Stimulated activated CD8-positive, alpha-beta memory T cell treated with anti-CD3 and anti-CD28 coated beads, Interleukin-2, amount 100 ng/mL, for 1 hour (primary cell): ENCODE measurements around the gene ZIK1.
A peak's percentile ranks its signal among the peaks of the same experiment; 100 is the strongest.

Source experiments
- DNase-seq, 2 donors: peaks; one replicate each; pipeline ENCODE4 v3.0.0-alpha.2; 2020; ENCODE audit warnings: low read depth in 2 of 2

ZIK1 gene

DNA sequence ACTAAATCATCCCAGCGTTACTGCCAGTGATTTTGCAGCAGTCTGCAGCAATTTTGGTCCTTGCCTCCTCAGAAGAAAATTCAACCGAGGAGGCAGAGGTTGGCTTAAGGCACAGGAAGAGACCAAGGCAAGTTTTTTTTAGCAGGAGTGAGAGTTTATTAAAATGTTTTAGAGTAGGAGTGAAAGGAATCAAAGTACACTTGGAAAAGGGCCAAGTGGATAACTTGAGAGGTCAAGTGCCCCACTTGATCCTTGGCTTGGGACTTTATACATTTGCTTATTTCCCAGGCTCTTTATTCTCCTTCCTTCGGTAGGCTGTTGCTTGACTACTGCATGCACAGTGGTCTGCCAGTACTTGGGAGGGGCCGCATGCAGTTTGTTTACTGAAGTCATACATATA lies 27.2 kb downstream of the ZIK1 start:
- no peak for DNase-seq

DNA sequence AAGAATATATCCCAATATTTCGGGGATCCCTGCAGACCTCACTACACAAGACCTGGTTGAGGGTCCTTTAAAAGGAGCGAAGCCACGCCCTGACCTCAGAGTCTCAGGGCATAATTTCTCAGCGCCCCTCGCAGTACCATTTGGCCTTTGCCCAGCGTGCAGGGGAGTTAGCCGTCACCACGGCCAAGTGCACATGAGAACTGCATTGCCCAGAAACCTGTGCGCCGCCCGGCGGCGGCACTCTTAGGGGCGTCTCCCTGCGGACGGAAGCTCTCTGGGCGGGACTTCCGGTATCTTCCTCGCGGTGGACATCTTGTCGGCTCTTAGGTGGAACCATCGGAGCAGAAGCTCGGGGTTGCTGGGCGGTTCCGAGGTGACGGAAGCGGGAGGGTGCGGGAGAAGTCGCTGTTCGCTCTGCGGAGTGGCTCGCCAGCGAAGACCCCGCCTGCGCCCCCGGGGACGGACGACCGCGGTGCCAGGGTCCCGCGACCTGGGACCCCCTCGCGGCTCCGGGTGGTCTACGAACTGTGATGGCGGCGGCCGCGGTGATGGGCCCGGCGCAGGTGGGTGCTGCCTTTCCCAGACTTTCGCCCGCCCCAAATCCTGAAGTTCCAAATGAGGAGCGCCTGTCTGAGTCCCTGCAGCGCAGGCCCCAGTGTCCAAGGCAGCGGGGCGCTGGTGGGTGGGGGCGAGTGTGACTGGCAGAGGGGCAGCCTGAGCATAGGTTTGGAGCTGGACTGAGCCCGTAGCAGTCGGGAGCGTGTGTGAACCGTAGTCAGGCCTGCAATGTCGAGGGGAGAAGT lies 30.2 kb downstream of the ZIK1 start, which contains the start of gene ZNF134:
TSS of gene ZNF134 (plus strand) at position 302 of the 803 bp plus-strand sequence. CDS start 5,227 bp downstream, outside the sequence.
- peak; percentile 74 to 83 for DNase-seq

DNA sequence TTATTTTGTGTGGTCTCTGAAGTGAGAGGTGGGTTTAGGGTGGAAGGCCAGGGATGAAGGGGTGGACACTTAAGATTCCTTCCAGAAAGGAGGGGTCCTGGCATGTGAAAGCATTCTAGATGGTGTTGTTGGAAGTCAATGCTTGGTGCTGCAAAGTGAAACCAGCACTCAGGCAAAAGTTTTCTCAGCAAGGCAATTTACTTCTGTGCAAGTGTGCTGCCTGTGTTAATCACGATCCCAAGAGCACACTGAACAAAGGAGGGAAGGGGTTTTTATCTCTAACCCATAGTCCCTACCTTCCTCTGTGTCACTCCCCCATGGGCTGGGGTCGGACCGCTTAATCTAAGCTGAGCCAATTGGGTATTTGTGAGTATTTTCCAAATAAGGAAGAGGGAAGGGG lies 31.4 kb downstream of the ZIK1 start:
- no peak for DNase-seq

DNA sequence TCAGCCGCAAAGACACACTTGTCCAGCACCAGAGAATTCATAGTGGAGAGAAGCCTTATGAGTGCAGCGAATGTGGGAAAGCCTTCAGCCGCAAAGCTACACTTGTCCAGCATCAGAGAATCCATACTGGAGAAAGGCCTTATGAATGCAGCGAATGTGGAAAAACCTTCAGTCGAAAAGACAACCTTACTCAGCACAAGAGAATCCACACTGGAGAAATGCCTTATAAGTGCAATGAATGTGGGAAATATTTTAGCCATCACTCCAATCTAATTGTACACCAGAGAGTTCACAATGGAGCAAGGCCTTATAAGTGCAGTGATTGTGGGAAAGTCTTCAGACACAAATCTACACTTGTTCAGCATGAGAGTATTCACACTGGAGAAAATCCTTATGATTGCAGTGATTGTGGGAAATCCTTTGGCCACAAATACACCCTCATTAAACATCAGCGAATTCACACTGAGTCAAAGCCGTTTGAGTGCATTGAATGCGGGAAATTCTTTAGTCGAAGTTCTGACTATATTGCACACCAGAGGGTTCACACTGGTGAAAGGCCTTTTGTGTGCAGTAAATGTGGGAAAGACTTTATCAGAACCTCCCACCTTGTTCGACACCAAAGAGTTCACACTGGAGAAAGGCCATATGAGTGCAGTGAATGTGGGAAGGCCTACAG lies 36.9 kb downstream of the ZIK1 start:
- no peak for DNase-seq

DNA sequence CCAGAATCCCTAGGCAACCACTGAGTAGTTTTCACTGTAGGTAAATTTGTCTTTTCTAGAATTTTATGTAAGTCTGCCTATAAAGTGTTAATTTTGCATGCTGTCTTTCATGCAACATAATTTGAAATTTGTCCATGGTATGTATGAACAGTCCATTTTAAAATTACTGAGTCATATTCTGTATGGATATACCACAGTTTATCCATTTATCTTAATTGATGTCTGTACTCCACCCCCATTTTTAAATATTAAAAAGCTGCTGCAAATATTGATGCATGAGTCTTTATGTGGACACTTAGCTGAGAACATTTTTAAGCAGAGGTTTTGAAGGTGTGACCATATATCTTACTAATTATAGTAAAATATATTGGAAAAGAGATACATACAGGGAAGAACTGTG lies 39.1 kb downstream of the ZIK1 start:
- no peak for DNase-seq

DNA sequence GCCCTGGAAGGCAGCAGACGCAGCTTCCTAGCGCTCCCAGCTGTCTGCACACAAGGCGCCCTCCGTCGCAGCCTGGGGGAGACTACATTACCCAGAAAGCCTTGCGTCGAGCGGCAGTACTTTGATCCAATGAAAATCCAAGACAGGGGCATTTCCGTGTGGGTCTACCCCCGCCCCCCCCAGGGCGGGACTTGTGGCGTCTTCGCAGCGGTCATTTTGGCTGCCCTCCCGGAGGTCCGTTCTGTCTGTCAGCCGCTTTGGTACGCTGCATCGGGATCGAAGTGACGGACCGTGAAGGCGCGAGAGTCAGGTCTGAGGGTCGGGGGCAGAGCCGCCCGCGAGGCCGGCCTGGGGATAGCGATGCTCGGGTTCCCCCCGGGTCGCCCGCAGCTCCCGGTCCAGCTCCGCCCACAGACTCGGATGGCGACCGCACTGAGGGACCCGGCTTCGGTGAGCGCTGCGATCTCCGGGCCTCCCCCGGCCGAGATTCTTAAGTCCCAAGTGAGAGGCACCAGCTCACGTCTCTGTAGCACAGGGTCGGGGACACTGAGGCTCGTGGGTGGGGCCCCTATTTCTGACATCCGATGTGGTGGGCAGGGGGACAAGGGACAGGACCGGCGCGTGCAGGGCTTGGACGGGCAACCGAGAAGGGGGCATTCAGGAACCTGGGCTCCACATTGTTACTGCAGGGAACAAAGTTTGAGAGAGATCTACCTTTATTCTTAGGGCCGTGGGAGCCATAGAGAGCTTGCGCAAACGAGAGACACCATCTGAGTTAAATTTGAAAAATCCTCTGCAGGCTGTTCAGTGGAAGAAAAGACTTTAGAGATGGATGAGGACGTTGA lies 49.3 kb downstream of the ZIK1 start, which contains the start of gene ZNF211:
TSS of gene ZNF211 (plus strand) at position 182 of the 845 bp plus-strand sequence. CDS start at position 361, 179 bp downstream.
- peak; percentile 70 to 75 for DNase-seq

DNA sequence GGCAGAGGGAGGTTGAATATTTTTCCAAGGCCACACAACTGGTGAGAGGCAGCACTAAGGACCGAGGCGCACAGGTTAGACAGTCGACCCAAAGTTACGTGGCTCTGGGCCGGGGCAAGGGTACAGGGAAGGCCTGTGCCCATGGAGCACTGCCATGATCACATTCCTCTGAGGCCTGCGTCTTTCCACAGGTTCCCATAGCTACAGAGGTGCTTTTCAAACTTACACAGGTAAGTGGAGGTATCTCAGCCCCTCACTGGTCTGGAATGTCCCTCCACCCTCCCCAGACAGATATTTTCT lies 49.8 kb downstream of the ZIK1 start:
- DNase-seq: no peak

DNA sequence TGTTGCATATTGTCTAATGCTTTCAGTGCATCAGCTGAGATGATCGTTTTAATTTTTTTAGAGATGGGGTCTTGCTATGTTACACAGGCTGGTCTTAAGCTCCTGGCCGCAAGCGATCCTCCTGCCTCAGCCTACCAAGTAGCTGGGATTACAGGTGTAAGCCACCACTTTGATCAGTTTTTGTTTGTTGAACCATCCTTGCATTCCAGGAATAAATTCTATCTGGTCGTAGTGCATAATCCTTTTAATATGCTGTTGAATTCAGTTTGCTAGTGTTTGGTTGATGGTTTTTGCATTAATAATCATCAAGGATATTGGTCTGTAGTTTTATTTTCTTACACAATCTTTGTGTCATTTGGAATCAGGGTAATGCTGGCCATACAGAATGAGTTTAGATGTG lies 53.4 kb downstream of the ZIK1 start:
- no peak for DNase-seq

DNA sequence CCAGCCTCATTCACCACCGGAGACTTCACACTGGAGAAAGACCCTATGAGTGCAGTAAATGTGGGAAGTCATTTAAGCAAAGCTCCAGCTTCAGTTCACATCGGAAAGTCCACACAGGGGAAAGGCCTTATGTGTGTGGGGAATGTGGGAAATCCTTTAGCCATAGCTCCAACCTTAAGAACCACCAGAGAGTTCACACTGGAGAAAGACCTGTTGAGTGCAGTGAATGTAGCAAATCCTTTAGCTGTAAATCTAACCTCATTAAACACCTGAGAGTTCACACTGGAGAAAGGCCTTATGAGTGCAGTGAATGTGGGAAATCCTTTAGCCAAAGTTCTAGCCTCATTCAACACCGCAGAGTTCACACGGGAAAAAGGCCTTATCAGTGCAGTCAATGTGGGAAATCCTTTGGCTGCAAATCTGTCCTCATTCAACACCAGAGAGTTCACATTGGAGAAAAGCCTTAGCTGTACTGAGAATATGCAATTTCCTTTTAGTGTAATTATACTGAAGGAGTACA lies 57.8 kb downstream of the ZIK1 start:
- no peak for DNase-seq

DNA sequence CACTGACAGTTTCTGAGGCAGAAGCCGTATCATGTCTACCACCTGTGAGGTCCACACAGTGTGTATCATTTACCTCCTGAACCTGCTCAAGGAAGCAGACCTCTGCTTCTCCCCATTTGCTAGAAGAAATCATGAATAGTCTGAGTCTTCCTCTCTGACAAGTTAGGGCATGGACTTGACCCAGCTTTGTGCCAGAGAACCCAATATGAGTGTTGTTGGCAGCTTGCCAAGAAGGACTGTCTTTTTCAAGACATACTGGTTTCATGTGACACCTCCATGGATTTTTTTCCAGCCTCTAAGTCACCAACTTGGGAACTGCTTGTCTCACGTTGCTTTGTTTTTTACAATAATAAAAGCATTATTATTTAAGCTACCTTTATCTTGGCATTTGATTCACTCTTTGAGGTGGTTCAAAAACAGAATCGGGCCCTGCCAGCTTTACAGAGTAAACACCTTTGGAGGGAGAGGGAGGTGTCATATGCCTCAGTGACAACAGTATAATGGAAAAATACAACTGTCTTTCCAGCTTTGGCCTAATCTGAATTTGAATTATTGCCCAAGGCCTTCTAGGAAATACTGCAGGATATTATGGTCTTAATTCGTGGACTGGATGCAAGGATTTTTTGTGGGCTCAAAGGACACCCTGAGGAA lies 58.6 kb downstream of the ZIK1 start:
- DNase-seq: no peak
